22Rv1 (cell line): ENCODE measurements around the gene CHI3L2.

Experiments
- ZFX ChIP-seq: fragments of 450-650 bp; IDR thresholded peaks from 2 replicates; pipeline ENCODE4 v1.6.1; 2017; ENCODE audit warnings: antibody characterized with exemption, borderline replicate concordance
- TF ChIP-seq, protein P1 (sequence below): fragments of 450-650 bp; IDR thresholded peaks from 2 replicates; pipeline ENCODE4 v1.5.1; 2017; ENCODE audit warnings: mild to moderate bottlenecking

- TF ChIP-seq, protein P1, sequence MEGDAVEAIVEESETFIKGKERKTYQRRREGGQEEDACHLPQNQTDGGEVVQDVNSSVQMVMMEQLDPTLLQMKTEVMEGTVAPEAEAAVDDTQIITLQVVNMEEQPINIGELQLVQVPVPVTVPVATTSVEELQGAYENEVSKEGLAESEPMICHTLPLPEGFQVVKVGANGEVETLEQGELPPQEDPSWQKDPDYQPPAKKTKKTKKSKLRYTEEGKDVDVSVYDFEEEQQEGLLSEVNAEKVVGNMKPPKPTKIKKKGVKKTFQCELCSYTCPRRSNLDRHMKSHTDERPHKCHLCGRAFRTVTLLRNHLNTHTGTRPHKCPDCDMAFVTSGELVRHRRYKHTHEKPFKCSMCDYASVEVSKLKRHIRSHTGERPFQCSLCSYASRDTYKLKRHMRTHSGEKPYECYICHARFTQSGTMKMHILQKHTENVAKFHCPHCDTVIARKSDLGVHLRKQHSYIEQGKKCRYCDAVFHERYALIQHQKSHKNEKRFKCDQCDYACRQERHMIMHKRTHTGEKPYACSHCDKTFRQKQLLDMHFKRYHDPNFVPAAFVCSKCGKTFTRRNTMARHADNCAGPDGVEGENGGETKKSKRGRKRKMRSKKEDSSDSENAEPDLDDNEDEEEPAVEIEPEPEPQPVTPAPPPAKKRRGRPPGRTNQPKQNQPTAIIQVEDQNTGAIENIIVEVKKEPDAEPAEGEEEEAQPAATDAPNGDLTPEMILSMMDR = no peak
- no peak for TF ChIP-seq ZFX
Observed at GRCh38 chr1:111219557-111220286, 7.8 kb upstream of the CHI3L2 start.
